Astrocyte of the cerebellum (primary cell): Measurements from ENCODE around the gene BICD1.

Source experiments
- DNase-seq: peaks from one replicate; pipeline ENCODE4 v3.0.0-alpha.2; 2011; ENCODE audit warnings: low read depth
- H3K4me3 ChIP-seq: 2 replicates; pipeline ENCODE4 v1.5.1; 2011; ENCODE audit warnings: mild to moderate bottlenecking, low read depth, low read length, moderate library complexity
- in situ Hi-C: cut with HindIII; loops from 2 replicates; pipeline ENCODE4 v1.10.0; 2017; ENCODE audit warnings: low sequenced_read_pairs
- TF ChIP-seq, protein P1 (sequence below): IDR thresholded peaks from 2 replicates; pipeline ENCODE4 v1.5.1; 2012; ENCODE audit warnings: low read length, low read depth, moderate library complexity, mild to moderate bottlenecking; ENCODE audit errors: missing control alignments

The BICD1 gene

DNA sequence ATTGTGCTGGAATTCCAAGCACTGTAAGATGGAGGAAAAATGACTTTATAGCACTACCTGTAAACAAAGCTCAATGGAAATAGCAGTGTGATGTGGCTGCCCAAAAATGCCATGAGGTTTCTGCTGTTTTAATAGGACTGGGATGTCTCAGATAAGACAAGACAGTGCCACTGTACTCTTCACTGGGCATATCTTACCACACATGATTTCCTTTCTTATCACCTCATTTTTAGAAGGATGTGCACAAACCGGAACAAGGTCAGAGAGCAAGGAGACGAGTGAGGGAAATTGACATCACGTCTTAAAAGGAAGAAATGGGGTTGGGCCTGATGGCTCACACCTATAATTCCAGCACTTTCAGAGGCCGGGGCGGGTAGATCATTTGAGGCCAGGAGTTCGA, 254.3 kb downstream of the BICD1 start:
- DNase-seq: no peak
- no peak overlapping the region for H3K4me3 ChIP-seq
- in situ Hi-C loops: no loop called here
- TF ChIP-seq, protein P1, sequence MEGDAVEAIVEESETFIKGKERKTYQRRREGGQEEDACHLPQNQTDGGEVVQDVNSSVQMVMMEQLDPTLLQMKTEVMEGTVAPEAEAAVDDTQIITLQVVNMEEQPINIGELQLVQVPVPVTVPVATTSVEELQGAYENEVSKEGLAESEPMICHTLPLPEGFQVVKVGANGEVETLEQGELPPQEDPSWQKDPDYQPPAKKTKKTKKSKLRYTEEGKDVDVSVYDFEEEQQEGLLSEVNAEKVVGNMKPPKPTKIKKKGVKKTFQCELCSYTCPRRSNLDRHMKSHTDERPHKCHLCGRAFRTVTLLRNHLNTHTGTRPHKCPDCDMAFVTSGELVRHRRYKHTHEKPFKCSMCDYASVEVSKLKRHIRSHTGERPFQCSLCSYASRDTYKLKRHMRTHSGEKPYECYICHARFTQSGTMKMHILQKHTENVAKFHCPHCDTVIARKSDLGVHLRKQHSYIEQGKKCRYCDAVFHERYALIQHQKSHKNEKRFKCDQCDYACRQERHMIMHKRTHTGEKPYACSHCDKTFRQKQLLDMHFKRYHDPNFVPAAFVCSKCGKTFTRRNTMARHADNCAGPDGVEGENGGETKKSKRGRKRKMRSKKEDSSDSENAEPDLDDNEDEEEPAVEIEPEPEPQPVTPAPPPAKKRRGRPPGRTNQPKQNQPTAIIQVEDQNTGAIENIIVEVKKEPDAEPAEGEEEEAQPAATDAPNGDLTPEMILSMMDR: no peak

DNA sequence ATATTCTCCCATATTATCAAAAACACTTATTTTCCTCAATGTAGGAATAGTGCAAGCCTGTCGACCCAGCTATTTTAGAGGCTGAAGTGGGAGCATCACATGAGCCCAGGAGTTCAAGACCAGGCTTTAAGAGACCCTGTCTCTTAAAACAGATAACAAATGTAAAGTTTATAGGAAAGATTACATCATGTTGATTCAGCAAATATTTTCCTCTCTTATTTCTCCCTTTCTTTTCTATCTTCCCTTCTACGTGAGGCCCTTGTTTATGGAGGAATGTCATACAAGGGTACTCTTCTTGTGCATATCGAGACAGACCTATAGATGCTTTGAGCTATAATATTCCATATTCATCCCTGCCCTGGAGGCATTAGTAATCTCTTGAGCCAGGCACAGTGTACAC, 256.2 kb downstream of the BICD1 start:
- TF ChIP-seq, protein P1: no peak
- in situ Hi-C loops: no loop called here
- no peak overlapping the region for H3K4me3 ChIP-seq
- no peak for DNase-seq

DNA sequence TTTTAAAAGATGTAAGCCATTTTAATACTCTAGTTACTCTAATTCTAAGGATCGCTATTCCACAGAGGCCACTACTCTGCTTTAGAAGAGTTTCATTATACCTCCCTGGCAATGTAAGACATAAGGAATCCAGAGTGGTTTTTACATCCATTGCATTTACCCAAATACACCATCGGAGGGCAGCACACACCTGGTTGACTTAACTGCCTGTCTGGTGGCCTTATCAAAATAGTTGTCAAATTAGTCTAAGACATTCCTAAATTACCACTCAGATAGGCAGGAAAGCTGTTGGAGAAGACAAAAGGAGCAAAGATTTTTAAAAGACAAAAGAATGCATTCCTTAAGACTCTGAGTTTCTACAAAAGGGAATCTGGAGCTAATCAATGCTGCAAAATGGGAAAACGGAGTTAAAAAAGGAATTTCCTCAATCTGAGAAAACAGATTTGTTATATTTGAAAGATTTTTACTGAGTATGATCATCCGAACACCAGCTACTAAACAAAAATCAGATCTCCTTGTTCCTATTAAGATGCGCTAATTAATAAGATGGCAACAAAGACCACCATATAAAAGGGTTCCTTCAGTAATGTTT, 258.9 kb downstream of the BICD1 start:
- in situ Hi-C loops: loop anchor here (5.0 kb wide), 1 partner anchor 307 kb away; no protein-coding TSS in a partner anchor
- no peak overlapping the region for H3K4me3 ChIP-seq
- DNase-seq: peak; percentile 72
- TF ChIP-seq, protein P1: peak; percentile 73

DNA sequence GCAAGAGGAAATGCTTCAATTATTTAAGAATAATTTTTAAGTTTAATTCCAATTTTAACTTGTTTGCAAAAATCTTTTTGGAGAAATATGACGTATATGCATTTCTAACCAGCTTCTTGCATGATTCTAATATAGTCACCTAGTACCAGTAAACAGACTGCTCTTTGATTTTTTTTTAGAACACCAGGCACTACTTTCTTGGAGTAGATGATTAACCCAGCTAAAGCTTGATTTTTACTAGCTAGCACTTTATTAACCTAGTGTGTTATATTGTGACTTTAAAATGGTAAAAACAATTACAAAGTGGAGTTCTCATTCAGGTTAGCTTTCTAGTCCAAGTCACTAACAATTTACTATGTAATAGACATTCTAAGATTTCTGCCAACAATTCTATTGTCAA, 260.1 kb downstream of the BICD1 start:
- no peak overlapping the region for H3K4me3 ChIP-seq
- in situ Hi-C loops: loop anchor here (5.0 kb wide), 1 partner anchor 306 kb away; no protein-coding TSS in a partner anchor
- no peak for DNase-seq
- TF ChIP-seq, protein P1: no peak

DNA sequence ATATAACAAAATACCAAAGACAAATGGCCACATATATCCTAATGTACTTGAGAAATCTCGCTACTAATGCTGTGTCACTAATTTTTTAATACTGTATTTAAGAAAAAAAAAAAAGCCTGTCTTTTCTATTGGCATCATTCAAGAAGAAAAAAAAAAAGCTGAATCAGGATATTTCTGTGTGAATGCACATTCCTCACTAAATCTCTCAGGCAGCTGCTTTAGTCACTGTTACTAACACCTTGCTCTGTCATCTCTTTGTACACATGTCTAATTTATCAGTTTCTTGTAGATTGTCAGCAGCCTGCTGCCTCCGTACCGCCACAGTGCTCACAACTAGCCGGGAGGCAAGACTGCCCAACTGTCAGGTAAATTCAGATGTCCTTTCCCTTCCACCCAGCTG, 260.7 kb downstream of the BICD1 start:
- TF ChIP-seq, protein P1: no peak
- DNase-seq: no peak
- no peak overlapping the region for H3K4me3 ChIP-seq
- in situ Hi-C loops: loop anchor here (5.0 kb wide), 1 partner anchor 305 kb away; no protein-coding TSS in a partner anchor

DNA sequence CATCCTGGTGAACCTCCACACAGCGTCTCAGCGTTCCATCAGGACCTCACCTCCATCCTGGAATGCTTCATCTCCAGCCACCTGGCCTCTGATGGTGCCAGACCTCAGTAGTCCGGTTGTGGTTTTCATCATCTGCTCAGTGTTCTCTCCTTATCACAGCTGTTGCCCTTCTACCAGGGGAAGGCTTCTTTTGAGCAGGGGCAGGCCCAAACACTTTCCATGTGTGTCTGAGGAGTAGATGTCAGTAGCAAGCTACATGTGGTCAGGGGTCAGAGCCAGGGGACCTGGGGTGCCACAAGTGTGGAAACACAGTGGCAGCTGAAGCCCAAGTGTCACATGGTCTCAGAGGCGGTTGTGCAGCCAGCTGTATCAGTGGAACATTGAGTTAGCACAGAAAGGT, 262.6 kb downstream of the BICD1 start:
- no peak overlapping the region for H3K4me3 ChIP-seq
- in situ Hi-C loops: loop anchor here (5.0 kb wide), 1 partner anchor 303 kb away; no protein-coding TSS in a partner anchor
- no peak for DNase-seq
- TF ChIP-seq, protein P1: no peak
